Fibroblast of peridontal ligament (primary cell): ENCODE results near the gene UGGT1.
A peak's percentile ranks its signal among the peaks of the same experiment; 100 is the strongest.

Source experiments
- DNase-seq: peaks from one replicate; pipeline ENCODE4 v3.0.0-alpha.2; 2010; ENCODE audit errors: extremely low read depth

The UGGT1 gene, protein sequence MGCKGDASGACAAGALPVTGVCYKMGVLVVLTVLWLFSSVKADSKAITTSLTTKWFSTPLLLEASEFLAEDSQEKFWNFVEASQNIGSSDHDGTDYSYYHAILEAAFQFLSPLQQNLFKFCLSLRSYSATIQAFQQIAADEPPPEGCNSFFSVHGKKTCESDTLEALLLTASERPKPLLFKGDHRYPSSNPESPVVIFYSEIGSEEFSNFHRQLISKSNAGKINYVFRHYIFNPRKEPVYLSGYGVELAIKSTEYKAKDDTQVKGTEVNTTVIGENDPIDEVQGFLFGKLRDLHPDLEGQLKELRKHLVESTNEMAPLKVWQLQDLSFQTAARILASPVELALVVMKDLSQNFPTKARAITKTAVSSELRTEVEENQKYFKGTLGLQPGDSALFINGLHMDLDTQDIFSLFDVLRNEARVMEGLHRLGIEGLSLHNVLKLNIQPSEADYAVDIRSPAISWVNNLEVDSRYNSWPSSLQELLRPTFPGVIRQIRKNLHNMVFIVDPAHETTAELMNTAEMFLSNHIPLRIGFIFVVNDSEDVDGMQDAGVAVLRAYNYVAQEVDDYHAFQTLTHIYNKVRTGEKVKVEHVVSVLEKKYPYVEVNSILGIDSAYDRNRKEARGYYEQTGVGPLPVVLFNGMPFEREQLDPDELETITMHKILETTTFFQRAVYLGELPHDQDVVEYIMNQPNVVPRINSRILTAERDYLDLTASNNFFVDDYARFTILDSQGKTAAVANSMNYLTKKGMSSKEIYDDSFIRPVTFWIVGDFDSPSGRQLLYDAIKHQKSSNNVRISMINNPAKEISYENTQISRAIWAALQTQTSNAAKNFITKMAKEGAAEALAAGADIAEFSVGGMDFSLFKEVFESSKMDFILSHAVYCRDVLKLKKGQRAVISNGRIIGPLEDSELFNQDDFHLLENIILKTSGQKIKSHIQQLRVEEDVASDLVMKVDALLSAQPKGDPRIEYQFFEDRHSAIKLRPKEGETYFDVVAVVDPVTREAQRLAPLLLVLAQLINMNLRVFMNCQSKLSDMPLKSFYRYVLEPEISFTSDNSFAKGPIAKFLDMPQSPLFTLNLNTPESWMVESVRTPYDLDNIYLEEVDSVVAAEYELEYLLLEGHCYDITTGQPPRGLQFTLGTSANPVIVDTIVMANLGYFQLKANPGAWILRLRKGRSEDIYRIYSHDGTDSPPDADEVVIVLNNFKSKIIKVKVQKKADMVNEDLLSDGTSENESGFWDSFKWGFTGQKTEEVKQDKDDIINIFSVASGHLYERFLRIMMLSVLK (N-terminal part only)

DNA sequence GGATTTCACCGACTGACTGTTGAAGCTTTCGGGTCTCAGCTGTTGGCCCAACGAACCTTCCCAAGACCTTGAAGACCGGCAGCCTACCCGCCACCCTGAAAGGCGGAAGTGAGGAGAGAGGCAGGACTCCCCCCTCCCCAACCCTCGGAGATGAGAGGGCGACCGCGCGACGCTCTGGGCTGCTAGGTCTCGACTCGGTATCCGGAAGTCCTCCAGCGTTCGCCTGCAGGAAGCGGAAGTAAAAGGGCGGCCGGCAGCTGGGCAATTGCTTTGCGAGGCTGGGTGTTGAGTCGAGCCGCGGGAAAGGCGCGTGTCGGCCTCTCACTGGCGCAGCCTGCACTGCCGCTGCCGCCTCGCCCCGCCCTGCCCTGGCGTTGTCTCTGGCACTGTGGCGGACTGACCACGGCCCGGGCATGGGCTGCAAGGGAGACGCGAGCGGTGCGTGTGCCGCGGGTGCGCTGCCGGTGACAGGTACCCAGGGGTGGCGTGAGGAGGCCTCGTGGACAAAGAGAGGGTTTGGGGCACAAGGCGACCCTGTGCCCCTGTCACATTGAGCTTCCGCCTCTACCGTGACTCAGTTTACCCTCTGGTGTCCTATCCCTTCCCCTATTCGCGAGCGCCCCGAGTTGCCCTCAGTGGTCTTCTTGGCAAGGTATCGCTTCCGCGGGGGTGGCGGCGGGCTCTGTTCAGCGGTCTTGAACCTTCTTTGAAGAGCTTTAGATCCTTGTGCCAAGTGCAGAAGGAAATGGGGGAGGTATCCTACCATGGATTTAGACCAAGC, at the start of gene UGGT1:
Gene UGGT1 (plus strand): TSS at position 256 of the 781 bp plus-strand sequence. CDS start 158 bp downstream, at position 414.
- peak; percentile 96 for DNase-seq

GRCh38 chr2:128041561-128041960, 49.4 kb upstream of the UGGT1 start:
- no peak for DNase-seq

DNA sequence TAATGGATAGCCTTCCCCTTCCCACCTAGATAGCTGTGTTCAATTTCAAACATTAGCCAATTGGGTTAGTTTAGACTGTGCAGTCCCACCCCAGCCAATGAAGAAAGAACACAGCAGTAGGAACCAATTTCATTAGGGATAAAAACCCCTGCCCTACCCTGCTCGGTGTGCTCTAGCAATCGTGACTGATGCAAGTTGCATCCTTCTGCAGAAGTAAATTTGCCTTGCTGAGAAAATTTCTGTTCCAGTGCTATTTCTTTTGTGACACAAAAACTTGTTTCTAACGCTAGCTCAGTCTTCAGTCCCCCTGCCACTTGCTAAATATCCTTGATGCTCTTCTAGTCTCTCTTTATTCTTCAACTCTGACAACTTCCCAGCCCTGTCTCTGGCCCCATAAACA, 48.0 kb upstream of the UGGT1 start:
- no peak for DNase-seq

DNA sequence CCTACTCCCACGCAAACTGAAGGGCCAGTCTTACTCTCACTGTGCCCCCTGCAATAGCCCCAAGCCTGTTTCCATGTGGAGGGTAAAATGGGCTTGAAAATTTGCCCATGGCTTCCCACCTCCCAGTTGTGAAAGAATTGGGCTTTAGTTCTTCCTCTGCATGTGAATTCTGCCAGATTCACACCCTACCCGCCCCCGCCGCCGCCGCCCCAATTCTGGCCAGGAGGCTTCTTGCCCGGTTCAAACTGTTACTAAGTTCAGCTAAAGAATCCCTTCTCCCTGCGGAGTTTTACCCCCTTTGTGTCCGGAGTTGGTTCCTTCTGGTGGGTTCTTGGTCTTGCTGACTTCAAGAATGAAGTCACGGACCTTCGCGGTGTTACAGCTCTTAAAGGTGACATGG, 37.7 kb upstream of the UGGT1 start:
- no peak for DNase-seq

- no peak for DNase-seq
These were observed 36.7 kb upstream of the UGGT1 start for GRCh38 chr2:128054104-128054885.

- DNase-seq: no peak
These were observed 33.7 kb upstream of the UGGT1 start for GRCh38 chr2:128057334-128057733.

DNA sequence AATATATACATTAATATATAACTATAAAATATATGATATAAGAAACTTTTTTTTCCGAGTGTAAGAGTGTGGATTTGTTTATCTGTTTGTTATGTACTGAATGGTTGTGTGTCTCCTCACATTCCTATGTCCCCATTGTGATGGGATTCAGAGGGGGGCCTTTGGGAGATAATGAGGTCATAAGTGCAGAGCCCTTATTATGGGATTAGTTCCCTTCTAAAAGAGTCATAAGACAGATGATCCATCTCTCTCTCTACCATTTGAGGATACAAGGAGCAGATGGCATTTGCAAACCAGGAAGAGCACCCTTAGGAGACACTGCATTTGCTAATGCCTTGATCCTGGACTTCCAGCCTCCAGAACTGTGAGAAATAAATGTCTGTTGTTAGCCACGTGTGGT, 32.9 kb upstream of the UGGT1 start:
- no peak for DNase-seq

- no peak for DNase-seq
These were observed 28.4 kb upstream of the UGGT1 start for GRCh38 chr2:128062571-128062970.

GRCh38 chr2:128064353-128064752, 26.6 kb upstream of the UGGT1 start:
- no peak for DNase-seq

DNA sequence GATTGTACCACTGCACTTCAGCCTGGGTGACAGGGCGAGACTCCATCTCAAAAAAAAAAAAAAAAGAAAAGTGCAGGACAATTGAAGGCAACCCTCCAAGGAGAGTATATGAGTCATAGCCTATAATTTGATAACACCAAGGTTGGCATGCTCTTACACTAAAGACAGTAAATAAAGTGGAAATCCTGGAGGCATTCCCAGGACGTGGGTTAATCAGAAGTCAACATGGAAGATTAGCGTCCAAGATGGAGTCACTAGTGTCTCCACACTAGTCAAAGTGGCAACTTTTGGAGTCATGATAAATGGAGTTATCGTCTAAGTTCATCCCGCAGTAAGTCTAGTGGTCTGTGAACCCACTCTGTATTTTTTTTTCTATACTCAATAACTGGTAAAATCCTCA, 21.2 kb upstream of the UGGT1 start:
- peak; percentile 46 for DNase-seq

- DNase-seq: no peak
These were observed 17.7 kb upstream of the UGGT1 start for GRCh38 chr2:128073278-128073677.

- no peak for DNase-seq
These were observed 14.4 kb upstream of the UGGT1 start for GRCh38 chr2:128076461-128077106.

GRCh38 chr2:128084757-128085156, 6.2 kb upstream of the UGGT1 start:
- no peak for DNase-seq

- no peak for DNase-seq
These were observed 4.8 kb upstream of the UGGT1 start for GRCh38 chr2:128086244-128086643.

DNA sequence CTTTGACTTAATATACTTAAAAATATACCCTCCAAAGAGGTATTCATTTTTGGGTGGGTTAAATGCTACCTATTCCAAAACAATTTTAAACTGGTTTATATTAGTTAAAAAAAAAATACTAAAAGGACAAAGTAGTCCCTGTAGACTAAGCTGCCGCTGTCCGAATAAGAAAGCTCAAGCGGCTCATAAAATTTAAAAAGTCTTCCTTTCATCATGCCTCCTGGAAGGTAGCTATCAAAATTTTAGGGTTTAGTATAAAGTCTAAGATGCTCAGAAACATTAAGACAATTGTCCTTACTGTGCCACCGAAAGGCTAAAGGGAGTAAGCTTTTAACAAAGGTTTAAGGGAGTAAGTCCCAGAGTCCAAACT, 440 bp upstream of the UGGT1 start:
- DNase-seq: no peak

GRCh38 chr2:128091726-128092080, 703 bp downstream of the UGGT1 start:
- peak; percentile 40 for DNase-seq

GRCh38 chr2:128092656-128093055, 1.7 kb downstream of the UGGT1 start:
- DNase-seq: no peak

DNA sequence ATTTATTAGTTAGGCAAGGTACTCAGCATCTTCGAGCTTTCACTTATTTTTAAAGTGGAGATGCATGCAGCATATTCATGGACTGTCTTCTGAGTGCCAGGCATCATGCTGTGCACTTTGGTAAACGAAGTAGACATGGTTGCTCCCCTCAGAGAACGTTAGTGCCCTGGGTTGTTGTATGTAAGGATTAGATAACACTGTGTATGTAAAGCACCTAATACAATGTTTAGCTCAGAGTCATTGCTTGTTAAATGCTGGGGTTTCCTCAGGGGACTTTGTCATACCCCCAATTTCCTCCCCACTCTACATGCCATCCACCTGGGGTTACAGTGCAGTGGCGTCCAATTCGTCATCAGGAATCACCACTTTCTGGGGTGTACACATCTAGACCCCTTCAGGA, 2.8 kb downstream of the UGGT1 start:
- no peak for DNase-seq

DNA sequence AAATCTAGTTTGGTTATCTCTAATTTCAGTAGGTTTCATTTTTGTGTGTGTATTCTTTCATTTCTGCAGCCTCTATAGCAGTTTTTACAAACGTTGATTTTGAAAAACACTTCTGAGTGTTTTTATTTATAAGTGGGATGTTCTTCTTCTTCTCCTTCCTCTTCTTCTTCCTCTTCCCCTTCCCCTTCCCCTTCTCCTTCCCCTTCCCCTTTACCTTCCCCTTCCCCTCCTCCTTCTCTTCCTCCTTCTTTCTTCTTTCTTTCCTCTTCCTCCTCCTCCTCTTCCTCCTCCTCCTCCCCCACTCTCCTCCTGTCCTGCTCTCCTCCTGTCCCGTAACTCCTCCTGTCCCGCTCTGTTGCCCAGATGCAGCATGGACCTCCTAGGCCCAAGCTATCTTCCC, 4.2 kb downstream of the UGGT1 start:
- no peak for DNase-seq

GRCh38 chr2:128103407-128103806, 12.4 kb downstream of the UGGT1 start:
- DNase-seq: no peak
